ENCODE data around the gene SYCE3.

SYCE3 gene

GRCh38 chr22:50505776-50506610 lies 56.7 kb downstream of the SYCE3 start:
- Histone ChIP-seq H3K9ac (ENCODE audit: low read length) (peak overlapping the region; percentile 87; the same call in 1 of the 2 replicates), H3K79me2 (ENCODE audit: low read length) (peaks cover 56% of the 10 kb centered on the region), H3K4me3 (ENCODE audit: low read length) (peak overlapping the region; percentile 89), H3K27ac (ENCODE audit: low read length) (no peak overlapping the region), H4K20me1 (ENCODE audit: insufficient read depth, low read length) (no peaks in the 10 kb centered on the region), H3K9me3 (replicated peaks; ENCODE audit: insufficient read depth, low read length) (no peaks in the 10 kb centered on the region), H3K4me1 (ENCODE audit: low read length) (peaks cover 6% of the 10 kb centered on the region), H3K27me3 (replicated peaks; ENCODE audit: insufficient read depth, low read length) (no peaks in the 10 kb centered on the region), H3K9me2 (replicated peaks; ENCODE audit: insufficient read depth, low read length) (no peaks in the 10 kb centered on the region), H3K4me2 (ENCODE audit: low read depth, low read length) (peak overlapping the region; percentile 94), H3F3A (ENCODE audit: insufficient read depth, low read length) (no peaks in the 10 kb centered on the region), H3K36me3 (replicated peaks; ENCODE audit: insufficient read depth, low read length) (no peaks in the 10 kb centered on the region), H2AFZ (ENCODE audit: low read length) (no peak overlapping the region)
- no peak for DNase-seq
- TF ChIP-seq EZH2 (optimal IDR thresholded peaks at IDR 0.05; ENCODE audit: low read depth, low read length) (no peak), EZH2phosphoT487 (IDR thresholded peaks at IDR 0.05; ENCODE audit: low read length) (no peak)

- no peak overlapping the region for H3K4me2 ChIP-seq (ENCODE audit: low read depth, low read length)
- H2AFZ ChIP-seq (ENCODE audit: low read length): no peak overlapping the region
- H3F3A ChIP-seq (ENCODE audit: insufficient read depth, low read length): no peaks in the 10 kb centered on the region
- no peak for TF ChIP-seq EZH2 (optimal IDR thresholded peaks at IDR 0.05; ENCODE audit: low read depth, low read length)
- no peaks in the 10 kb centered on the region for H3K27me3 ChIP-seq (replicated peaks; ENCODE audit: insufficient read depth, low read length)
- no peak for DNase-seq
- H3K9ac ChIP-seq (ENCODE audit: low read length): no peak overlapping the region
- H3K9me2 ChIP-seq (replicated peaks; ENCODE audit: insufficient read depth, low read length): no peaks in the 10 kb centered on the region
- H3K4me1 ChIP-seq (ENCODE audit: low read length): peaks cover 6% of the 10 kb centered on the region
- no peaks in the 10 kb centered on the region for H3K36me3 ChIP-seq (replicated peaks; ENCODE audit: insufficient read depth, low read length)
- no peaks in the 10 kb centered on the region for H3K9me3 ChIP-seq (replicated peaks; ENCODE audit: insufficient read depth, low read length)
- H3K27ac ChIP-seq (ENCODE audit: low read length): no peak overlapping the region
- H4K20me1 ChIP-seq (ENCODE audit: insufficient read depth, low read length): no peaks in the 10 kb centered on the region
- peaks cover 49% of the 10 kb centered on the region for H3K79me2 ChIP-seq (ENCODE audit: low read length)
- H3K4me3 ChIP-seq (ENCODE audit: low read length): no peak overlapping the region
Observed at GRCh38 chr22:50505276-50505775, 57.4 kb downstream of the SYCE3 start.

DNA sequence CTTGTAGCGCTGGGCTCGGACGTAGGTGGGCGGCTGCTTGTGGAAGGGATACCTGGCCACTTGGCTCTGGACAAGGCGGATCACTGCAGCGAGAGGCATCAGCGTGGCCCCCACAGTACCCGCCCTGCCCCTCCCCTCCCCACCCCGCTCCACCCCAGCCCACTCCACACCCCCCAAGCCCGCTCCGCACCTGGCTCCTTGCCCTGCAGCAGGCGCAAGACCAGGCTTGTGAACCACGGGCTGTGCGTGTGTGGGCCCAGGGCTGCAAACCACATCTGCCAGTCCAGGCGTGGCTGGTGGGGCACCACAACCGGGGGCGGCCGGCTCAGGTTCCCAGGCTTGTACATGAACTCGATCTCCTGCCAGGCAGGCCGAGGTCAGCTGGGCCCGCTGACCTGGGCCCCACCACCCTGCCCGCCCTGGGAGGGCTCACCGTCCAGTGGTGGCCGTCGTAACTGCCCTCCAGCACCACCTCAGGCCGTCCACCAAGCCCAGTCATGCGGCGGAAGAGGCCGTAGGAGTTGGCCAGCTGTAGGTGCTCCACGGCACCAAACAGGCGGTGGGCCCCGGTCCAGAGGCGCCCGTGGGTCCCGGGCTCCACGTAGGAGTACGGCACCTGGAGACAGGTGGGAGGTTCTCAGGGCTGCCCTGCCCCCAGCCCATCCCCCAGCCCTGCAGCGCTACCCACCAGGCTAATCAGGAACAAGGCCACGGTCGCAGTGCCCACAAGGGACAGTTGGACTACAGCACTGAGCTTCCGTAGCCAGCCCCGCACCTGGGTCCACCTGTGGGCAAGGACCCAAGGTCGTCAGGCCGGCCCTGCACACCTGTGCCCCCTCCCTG lies 58.1 kb downstream of the SYCE3 start:
- Histone ChIP-seq H3K27me3 (replicated peaks; ENCODE audit: insufficient read depth, low read length) (no peaks in the 10 kb centered on the region), H3K9me2 (replicated peaks; ENCODE audit: insufficient read depth, low read length) (no peaks in the 10 kb centered on the region), H3K36me3 (replicated peaks; ENCODE audit: insufficient read depth, low read length) (no peaks in the 10 kb centered on the region), H2AFZ (ENCODE audit: low read length) (no peak overlapping the region), H3F3A (ENCODE audit: insufficient read depth, low read length) (no peaks in the 10 kb centered on the region), H3K27ac (ENCODE audit: low read length) (no peak overlapping the region), H3K4me3 (ENCODE audit: low read length) (no peak overlapping the region), H3K9me3 (replicated peaks; ENCODE audit: insufficient read depth, low read length) (no peaks in the 10 kb centered on the region), H3K4me1 (ENCODE audit: low read length) (peaks cover 5% of the 10 kb centered on the region), H3K4me2 (ENCODE audit: low read depth, low read length) (no peak overlapping the region), H3K9ac (ENCODE audit: low read length) (no peak overlapping the region), H4K20me1 (ENCODE audit: insufficient read depth, low read length) (no peaks in the 10 kb centered on the region), H3K79me2 (ENCODE audit: low read length) (peaks cover 42% of the 10 kb centered on the region)
- TF ChIP-seq EZH2 (optimal IDR thresholded peaks at IDR 0.05; ENCODE audit: low read depth, low read length) (no peak), EZH2phosphoT487 (IDR thresholded peaks at IDR 0.05; ENCODE audit: low read length) (no peak), CTCF (IDR thresholded peaks at IDR 0.05; ENCODE audit: low read length) (no peak)
- DNase-seq: no peak

DNA sequence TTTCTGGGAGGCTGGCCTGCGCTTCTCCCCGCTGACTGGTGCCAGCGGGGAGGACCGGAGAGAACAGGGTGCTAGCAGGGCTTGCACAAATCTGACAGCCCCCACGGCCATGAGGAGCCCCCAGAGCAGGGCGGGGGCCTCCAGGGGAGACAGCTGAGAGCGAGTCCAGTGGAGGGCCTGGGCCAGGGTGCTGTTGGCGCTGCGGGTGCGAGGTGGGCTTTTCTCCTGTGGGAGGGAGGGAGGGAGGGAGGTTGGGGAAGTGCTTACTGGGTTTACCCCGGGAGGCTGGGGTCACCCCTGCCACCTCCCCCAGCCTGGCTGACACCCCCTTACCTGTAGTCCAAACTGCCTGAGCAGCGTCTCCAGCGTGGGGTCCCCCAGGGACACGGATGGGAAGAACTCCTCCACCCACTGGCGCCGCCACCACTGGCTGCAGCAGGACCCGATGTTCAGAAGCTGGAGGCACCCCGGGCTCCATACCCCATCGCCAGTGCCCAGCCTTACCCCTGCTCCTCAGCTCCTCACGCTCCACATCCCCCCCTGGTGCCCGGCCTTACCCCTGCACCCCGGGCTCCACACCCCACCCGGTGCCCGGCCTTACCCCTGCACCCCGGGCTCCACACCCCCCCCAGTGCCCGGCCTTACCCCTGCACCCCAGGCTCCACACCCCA lies 59.1 kb downstream of the SYCE3 start:
- no peaks in the 10 kb centered on the region for H3K36me3 ChIP-seq (replicated peaks; ENCODE audit: insufficient read depth, low read length)
- peaks cover 32% of the 10 kb centered on the region for H3K79me2 ChIP-seq (ENCODE audit: low read length)
- 0 out of 2 replicates have a peak, but pooled peaks cover 1% of the 10 kb centered on the region for H3F3A ChIP-seq (ENCODE audit: insufficient read depth, low read length)
- TF ChIP-seq EZH2phosphoT487 (IDR thresholded peaks at IDR 0.05; ENCODE audit: low read length) (no peak), EZH2 (optimal IDR thresholded peaks at IDR 0.05; ENCODE audit: low read depth, low read length) (no peak), CTCF (IDR thresholded peaks at IDR 0.05; ENCODE audit: low read length) (no peak)
- no peak overlapping the region for H3K4me2 ChIP-seq (ENCODE audit: low read depth, low read length)
- no peaks in the 10 kb centered on the region for H4K20me1 ChIP-seq (ENCODE audit: insufficient read depth, low read length)
- no peak for DNase-seq
- no peaks in the 10 kb centered on the region for H3K9me3 ChIP-seq (replicated peaks; ENCODE audit: insufficient read depth, low read length)
- no peak overlapping the region for H3K4me3 ChIP-seq (ENCODE audit: low read length)
- H3K27ac ChIP-seq (ENCODE audit: low read length): no peak overlapping the region
- H3K9ac ChIP-seq (ENCODE audit: low read length): no peak overlapping the region
- H3K4me1 ChIP-seq (ENCODE audit: low read length): no peaks in the 10 kb centered on the region
- no peaks in the 10 kb centered on the region for H3K9me2 ChIP-seq (replicated peaks; ENCODE audit: insufficient read depth, low read length)
- no peaks in the 10 kb centered on the region for H3K27me3 ChIP-seq (replicated peaks; ENCODE audit: insufficient read depth, low read length)
- no peak overlapping the region for H2AFZ ChIP-seq (ENCODE audit: low read length)

Data from MM.1S (cell line).